K562 (cell line): ENCODE data around the gene RNF113B. TPM values are rescaled to one million over a fixed set of nuclear protein-coding genes. Genes with fewer than 3 reads are reported as not detected.

Experiments
- ATAC-seq: fragments of 200-7000 bp; cut with Tn5 transposase; 3 replicates; pipeline ENCODE4 v1.9.1; 2020; ENCODE audit warnings: moderate library complexity
- BruUV-seq: library from RNA; stranded (reverse); fragments of 400-500 nt; replicated peaks from 2 replicates; lab custom pipeline; 2021; lab: Mats Ljungman, UMichigan
- CTCF ChIA-PET: fragments of 300-600 bp; formaldehyde crosslinking; extraction: SDS; loops from one replicate; lab custom pipeline; 2021; ENCODE audit warnings: low intra/inter-chr PET ratio; lab: Yijun Ruan, JAX
- POLR2A ChIA-PET: fragments of 300-600, 350-650 bp; sonication (Branson Sonifier 250); formaldehyde crosslinking; extraction: SDS; loops from one replicate; lab custom pipeline; 2021; ENCODE audit warnings: antibody characterized with exemption, inconsistent platforms; lab: Yijun Ruan, JAX
- DNase-seq, 4 experiments: peaks; one replicate each; pipeline versions ENCODE4 v3.0.0 to v3.0.0-alpha.2; 2011 to 2018; ENCODE audit warnings: low spot score in 3 of 4, mixed read lengths in 3 of 4; ENCODE audit errors: extremely low read depth in 1 of 4
- FAIRE-seq: peaks from 2 replicates; lab custom pipeline; 2011; peaks lifted over from hg19 to GRCh38; lab: Jason Lieb, UNC
- H2AFZ ChIP-seq: 2 replicates; pipeline ENCODE4 v1.6.0; 2011; ENCODE audit warnings: low read depth, low read length, control low read depth, inconsistent platforms
- H3K27ac ChIP-seq: fragments of 200-600 bp; 3 replicates; pipeline ENCODE4 v1.8.0; 2011; ENCODE audit warnings: low read depth, mild to moderate bottlenecking, control low read depth, inconsistent platforms, low read length, moderate library complexity, mixed read lengths; ENCODE audit errors: extremely low read depth
- H3K27me3 ChIP-seq, 2 experiments: fragments of 300-600 bp in 1 of 2; 2 replicates in 1 of 2; 3 replicates in 1 of 2; pipeline versions ENCODE4 v1.6.0 to v1.8.0; 2011; ENCODE audit warnings: inconsistent platforms in 2 of 2, low read length in 2 of 2, mild to moderate bottlenecking in 1 of 2, mixed read lengths in 1 of 2, moderate library complexity in 1 of 2; ENCODE audit not compliant: control insufficient read depth in 2 of 2, insufficient read depth in 2 of 2
- H3K36me3 ChIP-seq: fragments of 300-600 bp; 3 replicates; pipeline ENCODE4 v1.8.0; 2011; ENCODE audit warnings: mild to moderate bottlenecking, low read length, inconsistent platforms; ENCODE audit not compliant: control insufficient read depth, insufficient read depth
- H3K4me1 ChIP-seq, 2 experiments: fragments of 200-600 bp in 1 of 2; replicated peaks in 1 of 2; 2 replicates in 1 of 2; 3 replicates in 1 of 2; pipeline versions ENCODE4 v1.5.1 to v1.8.0; 2011; ENCODE audit warnings: inconsistent platforms in 2 of 2, low read length in 2 of 2, mild to moderate bottlenecking in 1 of 2, mixed read lengths in 1 of 2, moderate library complexity in 1 of 2; ENCODE audit not compliant: control insufficient read depth in 2 of 2, insufficient read depth in 2 of 2
- H3K4me2 ChIP-seq: 2 replicates; pipeline ENCODE4 v1.6.1; 2011; ENCODE audit warnings: low read length, control low read depth, inconsistent platforms, mixed read lengths; ENCODE audit not compliant: insufficient read depth
- H3K4me3 ChIP-seq: fragments of 200-600 bp; sonication (generic), shearing (Covaris generic); 2 replicates; pipeline ENCODE4 v1.5.1; 2016; ENCODE audit warnings: control low read depth, inconsistent platforms
- H3K79me2 ChIP-seq: fragments of 200-600 bp; 3 replicates; pipeline ENCODE4 v1.8.0; 2011; ENCODE audit warnings: low read length, inconsistent platforms; ENCODE audit not compliant: control insufficient read depth, insufficient read depth
- H3K9ac ChIP-seq, 2 experiments: 2 replicates each; pipeline versions ENCODE4 v1.6.0 to v1.6.1; 2011; ENCODE audit warnings: low read depth in 2 of 2, low read length in 2 of 2, control low read depth in 1 of 2, inconsistent platforms in 1 of 2, mild to moderate bottlenecking in 1 of 2, mixed read lengths in 1 of 2; ENCODE audit not compliant: insufficient read depth in 1 of 2
- H3K9me1 ChIP-seq: one replicate; pipeline ENCODE4 v1.6.0; 2011; ENCODE audit warnings: inconsistent platforms, mild to moderate bottlenecking, low read length, moderate library complexity; ENCODE audit not compliant: control insufficient read depth, insufficient read depth
- H3K9me3 ChIP-seq: replicated peaks from 2 replicates; pipeline ENCODE4 v1.5.1; 2011; ENCODE audit warnings: low read depth, low read length, inconsistent platforms; ENCODE audit not compliant: control insufficient read depth, insufficient read depth
- H4K20me1 ChIP-seq: replicated peaks from 2 replicates; pipeline ENCODE4 v1.6.1; 2011; ENCODE audit warnings: low read length, inconsistent platforms, mixed read lengths; ENCODE audit not compliant: control insufficient read depth, insufficient read depth
- NCOA6 ChIP-seq: fragments of 450-650 bp; IDR thresholded peaks from 2 replicates; pipeline ENCODE4 v1.6.1; 2017; ENCODE audit warnings: mild to moderate bottlenecking
- PHF8 ChIP-seq: fragments of 200-600 bp; sonication (generic); IDR thresholded peaks from 2 replicates; pipeline ENCODE4 v1.6.1; 2012; ENCODE audit warnings: mixed run types, mild to moderate bottlenecking, inconsistent platforms, low read length, moderate library complexity, borderline replicate concordance
- POLR2G ChIP-seq: fragments of 200-400 bp; formaldehyde crosslinking; IDR thresholded peaks from 2 replicates; pipeline ENCODE4 v1.6.1; 2017; ENCODE audit warnings: low read depth, mild to moderate bottlenecking, antibody characterized with exemption, low read length, moderate library complexity
- SAFB2 ChIP-seq: fragments of 200-400 bp; formaldehyde crosslinking; IDR thresholded peaks from 2 replicates; pipeline ENCODE4 v1.6.1; 2018; ENCODE audit warnings: borderline replicate concordance, low read length, low read depth, moderate library complexity; ENCODE audit not compliant: severe bottlenecking
- STAT5A ChIP-seq: IDR thresholded peaks from 2 replicates; pipeline ENCODE4 v1.6.1; 2012; ENCODE audit warnings: low read length, inconsistent platforms, borderline replicate concordance
- TGIF2 ChIP-seq: sonication (generic); formaldehyde crosslinking; IDR thresholded peaks from 2 replicates; pipeline ENCODE4 v1.8.1; 2022; ENCODE audit warnings: mild to moderate bottlenecking, missing genetic modification reagents, moderate library complexity
- ZC3H8 ChIP-seq: fragments of 450-650 bp; IDR thresholded peaks from 2 replicates; pipeline ENCODE4 v1.6.1; 2017
- ZKSCAN8 ChIP-seq: fragments of 200-800 bp; sonication (Bioruptor generic); IDR thresholded peaks from 2 replicates; pipeline ENCODE4 v1.6.1; 2016; ENCODE audit warnings: missing genetic modification characterization, missing compliant biosample characterization
- ZNF431 ChIP-seq: sonication (generic); formaldehyde crosslinking; IDR thresholded peaks from 2 replicates; pipeline ENCODE4 v1.8.0; 2022; ENCODE audit warnings: mild to moderate bottlenecking, missing genetic modification reagents
- WGBS: fragments of 100-300 bp; shearing (Covaris generic); methylation state at CpG from one replicate; pipeline ENCODE4 v1.1.6; 2016; ENCODE audit warnings: low coverage, mixed read lengths; ENCODE audit not compliant: insufficient coverage; ENCODE audit errors: missing lambda C conversion rate; 5-methylcytosine and 5-hydroxymethylcytosine counted together
- in situ Hi-C: fragments of 300-500 bp; cut with MboI; formaldehyde crosslinking; loops from 4 replicates; pipeline ENCODE4 v1.15.0; 2018; ENCODE audit warnings: inconsistent platforms, mixed read lengths
- intact Hi-C: fragments of 100-400 bp; cut with micrococcal nuclease; formaldehyde crosslinking; loops from 2 replicates; pipeline ENCODE4 v1.14.2; 2022
- polyA plus RNA-seq, 8 experiments: library from polyadenylated mRNA; depleted of rRNA in 4 of 8; stranded (reverse) in 5 of 8; unstranded in 3 of 8; fragments of >200 nt; fragmentation: Nextera tagmentation in 2 of 8; fragmentation: Illumina TruSeq in 1 of 8; extraction: Ambion mirVana in 2 of 8; extraction: Trizol in 1 of 8; gene quantifications; 2 replicates each; pipeline versions ENCODE4 v1.2.1 to v1.2.3, GENCODE V29; 2011 to 2014; ENCODE audit warnings: inconsistent platforms in 1 of 8, missing spikeins in 1 of 8
- total RNA-seq, 7 experiments: library from RNA; depleted of rRNA in 6 of 7; stranded (reverse); fragments of >200 nt in 6 of 7; fragmentation: Illumina TruSeq in 2 of 7; extraction: Trizol in 2 of 7; gene quantifications; 2 replicates each; pipeline versions ENCODE4 v1.2.1 to v1.2.3, GENCODE V29; 2011 to 2021; ENCODE audit warnings: low replicate concordance in 1 of 7
- TF ChIP-seq, protein P1 (sequence below): sonication (generic); formaldehyde crosslinking; IDR thresholded peaks from 2 replicates; pipeline ENCODE4 v1.8.0; 2022; ENCODE audit warnings: mild to moderate bottlenecking, missing genetic modification reagents
- TF ChIP-seq, protein P2 (sequence below): fragments of 450-650 bp; IDR thresholded peaks from 2 replicates; pipeline ENCODE4 v1.6.1; 2017; ENCODE audit warnings: antibody characterized with exemption, mild to moderate bottlenecking
- TF ChIP-seq, protein P3 (sequence below): sonication (generic); formaldehyde crosslinking; IDR thresholded peaks from 2 replicates; pipeline ENCODE4 v1.8.1; 2023; ENCODE audit warnings: mild to moderate bottlenecking, missing genetic modification reagents

RNF113B gene
- total and polyA plus RNA-seq, 9 of the 15 experiments (the other 6 are each of a cell fraction or from before 2014, with no cell fraction given) = 0.09 TPM; not detected in 8

DNA sequence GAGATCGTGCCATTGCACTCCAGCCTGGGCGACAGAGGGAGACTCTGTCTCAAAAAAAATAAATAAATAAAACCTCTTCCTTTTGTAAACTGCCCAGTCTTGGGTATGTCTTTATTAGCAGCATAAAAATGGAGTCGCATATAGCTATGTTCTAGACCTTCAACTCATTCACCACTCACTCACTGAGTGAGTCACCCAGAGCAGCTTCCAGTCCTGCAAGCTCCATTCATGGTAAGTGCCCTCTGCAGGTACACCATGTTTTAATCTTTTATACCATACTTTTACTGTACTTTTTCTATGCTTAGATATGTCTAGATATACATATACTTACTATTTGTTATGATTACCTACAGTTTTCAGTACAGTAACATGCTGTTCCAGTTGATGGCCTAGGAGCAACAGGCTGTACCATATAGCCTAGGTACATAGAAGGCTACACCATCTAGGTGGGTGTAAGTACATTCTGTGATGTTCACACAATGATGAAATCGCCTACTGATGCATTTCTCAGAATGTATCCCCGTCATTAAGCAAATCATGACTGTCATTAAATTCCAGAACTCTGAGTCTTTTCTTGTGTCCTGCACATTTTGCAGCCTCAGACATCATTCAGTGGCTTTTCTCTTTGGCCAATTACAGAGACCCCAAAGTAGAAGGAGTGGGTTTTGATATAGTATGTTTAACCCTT lies 47.9 kb downstream of the RNF113B start:
- no peak for ATAC-seq
- in situ Hi-C loops = no loop called here
- intact Hi-C loops = no loop called here
- TF ChIP-seq STAT5A (no peak), ZKSCAN8 (CRISPR knock-in tag) (no peak), ZNF431 (no peak), PHF8 (no peak), SAFB2 (no peak), TGIF2 (CRISPR knock-in tag) (no peak), NCOA6 (no peak), POLR2G (no peak), ZC3H8 (no peak)
- TF ChIP-seq, protein P1, sequence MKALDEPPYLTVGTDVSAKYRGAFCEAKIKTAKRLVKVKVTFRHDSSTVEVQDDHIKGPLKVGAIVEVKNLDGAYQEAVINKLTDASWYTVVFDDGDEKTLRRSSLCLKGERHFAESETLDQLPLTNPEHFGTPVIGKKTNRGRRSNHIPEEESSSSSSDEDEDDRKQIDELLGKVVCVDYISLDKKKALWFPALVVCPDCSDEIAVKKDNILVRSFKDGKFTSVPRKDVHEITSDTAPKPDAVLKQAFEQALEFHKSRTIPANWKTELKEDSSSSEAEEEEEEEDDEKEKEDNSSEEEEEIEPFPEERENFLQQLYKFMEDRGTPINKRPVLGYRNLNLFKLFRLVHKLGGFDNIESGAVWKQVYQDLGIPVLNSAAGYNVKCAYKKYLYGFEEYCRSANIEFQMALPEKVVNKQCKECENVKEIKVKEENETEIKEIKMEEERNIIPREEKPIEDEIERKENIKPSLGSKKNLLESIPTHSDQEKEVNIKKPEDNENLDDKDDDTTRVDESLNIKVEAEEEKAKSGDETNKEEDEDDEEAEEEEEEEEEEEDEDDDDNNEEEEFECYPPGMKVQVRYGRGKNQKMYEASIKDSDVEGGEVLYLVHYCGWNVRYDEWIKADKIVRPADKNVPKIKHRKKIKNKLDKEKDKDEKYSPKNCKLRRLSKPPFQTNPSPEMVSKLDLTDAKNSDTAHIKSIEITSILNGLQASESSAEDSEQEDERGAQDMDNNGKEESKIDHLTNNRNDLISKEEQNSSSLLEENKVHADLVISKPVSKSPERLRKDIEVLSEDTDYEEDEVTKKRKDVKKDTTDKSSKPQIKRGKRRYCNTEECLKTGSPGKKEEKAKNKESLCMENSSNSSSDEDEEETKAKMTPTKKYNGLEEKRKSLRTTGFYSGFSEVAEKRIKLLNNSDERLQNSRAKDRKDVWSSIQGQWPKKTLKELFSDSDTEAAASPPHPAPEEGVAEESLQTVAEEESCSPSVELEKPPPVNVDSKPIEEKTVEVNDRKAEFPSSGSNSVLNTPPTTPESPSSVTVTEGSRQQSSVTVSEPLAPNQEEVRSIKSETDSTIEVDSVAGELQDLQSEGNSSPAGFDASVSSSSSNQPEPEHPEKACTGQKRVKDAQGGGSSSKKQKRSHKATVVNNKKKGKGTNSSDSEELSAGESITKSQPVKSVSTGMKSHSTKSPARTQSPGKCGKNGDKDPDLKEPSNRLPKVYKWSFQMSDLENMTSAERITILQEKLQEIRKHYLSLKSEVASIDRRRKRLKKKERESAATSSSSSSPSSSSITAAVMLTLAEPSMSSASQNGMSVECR (CRISPR knock-in tag) = no peak
- TF ChIP-seq, protein P2, sequence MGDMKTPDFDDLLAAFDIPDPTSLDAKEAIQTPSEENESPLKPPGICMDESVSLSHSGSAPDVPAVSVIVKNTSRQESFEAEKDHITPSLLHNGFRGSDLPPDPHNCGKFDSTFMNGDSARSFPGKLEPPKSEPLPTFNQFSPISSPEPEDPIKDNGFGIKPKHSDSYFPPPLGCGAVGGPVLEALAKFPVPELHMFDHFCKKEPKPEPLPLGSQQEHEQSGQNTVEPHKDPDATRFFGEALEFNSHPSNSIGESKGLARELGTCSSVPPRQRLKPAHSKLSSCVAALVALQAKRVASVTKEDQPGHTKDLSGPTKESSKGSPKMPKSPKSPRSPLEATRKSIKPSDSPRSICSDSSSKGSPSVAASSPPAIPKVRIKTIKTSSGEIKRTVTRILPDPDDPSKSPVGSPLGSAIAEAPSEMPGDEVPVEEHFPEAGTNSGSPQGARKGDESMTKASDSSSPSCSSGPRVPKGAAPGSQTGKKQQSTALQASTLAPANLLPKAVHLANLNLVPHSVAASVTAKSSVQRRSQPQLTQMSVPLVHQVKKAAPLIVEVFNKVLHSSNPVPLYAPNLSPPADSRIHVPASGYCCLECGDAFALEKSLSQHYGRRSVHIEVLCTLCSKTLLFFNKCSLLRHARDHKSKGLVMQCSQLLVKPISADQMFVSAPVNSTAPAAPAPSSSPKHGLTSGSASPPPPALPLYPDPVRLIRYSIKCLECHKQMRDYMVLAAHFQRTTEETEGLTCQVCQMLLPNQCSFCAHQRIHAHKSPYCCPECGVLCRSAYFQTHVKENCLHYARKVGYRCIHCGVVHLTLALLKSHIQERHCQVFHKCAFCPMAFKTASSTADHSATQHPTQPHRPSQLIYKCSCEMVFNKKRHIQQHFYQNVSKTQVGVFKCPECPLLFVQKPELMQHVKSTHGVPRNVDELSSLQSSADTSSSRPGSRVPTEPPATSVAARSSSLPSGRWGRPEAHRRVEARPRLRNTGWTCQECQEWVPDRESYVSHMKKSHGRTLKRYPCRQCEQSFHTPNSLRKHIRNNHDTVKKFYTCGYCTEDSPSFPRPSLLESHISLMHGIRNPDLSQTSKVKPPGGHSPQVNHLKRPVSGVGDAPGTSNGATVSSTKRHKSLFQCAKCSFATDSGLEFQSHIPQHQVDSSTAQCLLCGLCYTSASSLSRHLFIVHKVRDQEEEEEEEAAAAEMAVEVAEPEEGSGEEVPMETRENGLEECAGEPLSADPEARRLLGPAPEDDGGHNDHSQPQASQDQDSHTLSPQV = no peak
- TF ChIP-seq, protein P3, sequence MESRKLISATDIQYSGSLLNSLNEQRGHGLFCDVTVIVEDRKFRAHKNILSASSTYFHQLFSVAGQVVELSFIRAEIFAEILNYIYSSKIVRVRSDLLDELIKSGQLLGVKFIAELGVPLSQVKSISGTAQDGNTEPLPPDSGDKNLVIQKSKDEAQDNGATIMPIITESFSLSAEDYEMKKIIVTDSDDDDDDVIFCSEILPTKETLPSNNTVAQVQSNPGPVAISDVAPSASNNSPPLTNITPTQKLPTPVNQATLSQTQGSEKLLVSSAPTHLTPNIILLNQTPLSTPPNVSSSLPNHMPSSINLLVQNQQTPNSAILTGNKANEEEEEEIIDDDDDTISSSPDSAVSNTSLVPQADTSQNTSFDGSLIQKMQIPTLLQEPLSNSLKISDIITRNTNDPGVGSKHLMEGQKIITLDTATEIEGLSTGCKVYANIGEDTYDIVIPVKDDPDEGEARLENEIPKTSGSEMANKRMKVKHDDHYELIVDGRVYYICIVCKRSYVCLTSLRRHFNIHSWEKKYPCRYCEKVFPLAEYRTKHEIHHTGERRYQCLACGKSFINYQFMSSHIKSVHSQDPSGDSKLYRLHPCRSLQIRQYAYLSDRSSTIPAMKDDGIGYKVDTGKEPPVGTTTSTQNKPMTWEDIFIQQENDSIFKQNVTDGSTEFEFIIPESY = no peak

More for the DNA sequence above, 47.9 kb downstream of the RNF113B start:
- Histone ChIP-seq H3K4me2 (no peak overlapping the region), H4K20me1 (no peaks in the 10 kb centered on the region), H3K9me1 (no peaks in the 10 kb centered on the region), H3K9me3 (no peaks in the 10 kb centered on the region), H3K27me3 (no peaks in the 10 kb centered on the region; a peak in 1 of 5 replicates), H3K4me1 (no peaks in the 10 kb centered on the region; a peak in 1 of 5 replicates), H3K9ac (no peak overlapping the region), H3K79me2 (no peaks in the 10 kb centered on the region), H3K36me3 (no peaks in the 10 kb centered on the region), H3K4me3 (no peak overlapping the region), H3K27ac (no peak overlapping the region), H2AFZ (no peak overlapping the region)
- ChIA-PET POLR2A (no interaction called here), CTCF (no interaction called here)
- no TSS peak for BruUV-seq
- 0% methylated on average over 3 of the region's 5 CpGs for WGBS
- DNase-seq = no peak
- no peak for FAIRE-seq
